ENCODE measurements around the gene COL7A1.

DNA sequence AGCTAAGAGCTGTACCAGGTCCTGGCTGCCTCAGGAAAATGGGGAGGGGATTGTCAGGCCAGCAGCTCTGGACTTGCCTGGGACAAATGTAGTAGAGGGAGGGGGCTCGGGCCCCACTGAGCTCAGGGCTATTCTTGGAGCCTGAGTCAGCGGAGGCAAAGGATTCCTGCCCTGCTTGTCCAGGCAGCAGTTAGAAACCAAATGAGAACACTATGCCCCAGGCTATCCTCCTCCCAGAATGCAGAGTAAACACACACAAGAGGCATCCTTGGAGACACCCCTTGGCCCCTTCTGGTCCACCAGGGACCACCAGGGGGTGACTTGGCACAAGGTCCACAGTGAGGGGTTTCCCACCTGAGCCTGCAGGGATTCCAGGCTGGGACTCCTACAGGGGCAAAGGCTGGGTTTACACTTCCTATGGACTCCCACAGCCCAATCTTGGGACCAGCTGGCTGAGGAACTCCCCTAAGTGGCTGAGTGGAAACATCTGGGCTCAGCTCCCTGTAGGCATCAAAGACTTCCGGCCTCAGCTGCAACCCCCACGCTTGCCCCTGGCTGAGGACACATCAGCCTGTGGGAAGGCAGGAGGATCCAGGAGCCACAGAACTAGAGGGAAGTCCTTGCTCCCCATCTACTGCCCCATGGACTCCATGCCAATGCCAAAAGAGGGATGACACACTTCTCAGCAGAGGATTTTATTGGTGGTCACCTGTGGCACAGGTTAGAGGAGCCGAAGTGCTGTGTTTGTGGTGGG lies 3.4 kb upstream of the COL7A1 start:
- TF ChIP-seq EZH2phosphoT487 (IDR thresholded peaks at IDR 0.05; ENCODE audit: borderline replicate concordance, low read depth, low read length), result no peak
- TF ChIP-seq, protein P1, sequence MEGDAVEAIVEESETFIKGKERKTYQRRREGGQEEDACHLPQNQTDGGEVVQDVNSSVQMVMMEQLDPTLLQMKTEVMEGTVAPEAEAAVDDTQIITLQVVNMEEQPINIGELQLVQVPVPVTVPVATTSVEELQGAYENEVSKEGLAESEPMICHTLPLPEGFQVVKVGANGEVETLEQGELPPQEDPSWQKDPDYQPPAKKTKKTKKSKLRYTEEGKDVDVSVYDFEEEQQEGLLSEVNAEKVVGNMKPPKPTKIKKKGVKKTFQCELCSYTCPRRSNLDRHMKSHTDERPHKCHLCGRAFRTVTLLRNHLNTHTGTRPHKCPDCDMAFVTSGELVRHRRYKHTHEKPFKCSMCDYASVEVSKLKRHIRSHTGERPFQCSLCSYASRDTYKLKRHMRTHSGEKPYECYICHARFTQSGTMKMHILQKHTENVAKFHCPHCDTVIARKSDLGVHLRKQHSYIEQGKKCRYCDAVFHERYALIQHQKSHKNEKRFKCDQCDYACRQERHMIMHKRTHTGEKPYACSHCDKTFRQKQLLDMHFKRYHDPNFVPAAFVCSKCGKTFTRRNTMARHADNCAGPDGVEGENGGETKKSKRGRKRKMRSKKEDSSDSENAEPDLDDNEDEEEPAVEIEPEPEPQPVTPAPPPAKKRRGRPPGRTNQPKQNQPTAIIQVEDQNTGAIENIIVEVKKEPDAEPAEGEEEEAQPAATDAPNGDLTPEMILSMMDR (conservative IDR thresholded peaks at IDR 0.05; ENCODE audit: low read length), result no peak
